B cell (primary cell): ENCODE data around the gene ADAMTS17. TPM values are rescaled to one million over a fixed set of nuclear protein-coding genes. Genes with fewer than 3 reads are reported as not detected.

Experiments
- ATAC-seq: fragments of 200-7000 bp; cut with Tn5 transposase; one replicate; pipeline ENCODE4 v1.10.0; 2021; ENCODE audit warnings: low read depth, mild to moderate bottlenecking, moderate number of reproducible peaks, moderate library complexity
- CTCF ChIA-PET: fragments of 350-600 bp; sonication (Branson Sonifier 250); formaldehyde crosslinking; loops from one replicate; lab custom pipeline; 2021; ENCODE audit warnings: antibody characterized with exemption, inconsistent platforms; lab: Charles Lee
- POLR2A ChIA-PET: fragments of 350-600 bp; sonication (Branson Sonifier 250); formaldehyde crosslinking; loops from one replicate; lab custom pipeline; 2021; ENCODE audit warnings: antibody characterized with exemption; lab: Charles Lee
- DNase-seq: peaks from one replicate; pipeline ENCODE4 v3.0.0; 2013
- H2AFZ ChIP-seq: 2 replicates; pipeline ENCODE4 v1.6.1; 2012; ENCODE audit warnings: mild to moderate bottlenecking, low read depth, low read length; ENCODE audit not compliant: insufficient read depth, poor library complexity, severe bottlenecking
- H3K27ac ChIP-seq, 2 donors: 1 replicate in 1 of 2; 2 replicates in 1 of 2; pipeline ENCODE4 v1.5.1; 2012 to 2013; ENCODE audit warnings: low read length in 2 of 2, mild to moderate bottlenecking in 2 of 2, moderate library complexity in 1 of 2
- H3K27me3 ChIP-seq, 4 experiments: fragments of 200-600 bp in 1 of 4; sonication (generic) in 1 of 4; replicated peaks in 1 of 4; 1 replicate in 2 of 4; 2 replicates in 2 of 4; pipeline versions ENCODE4 v1.6.1 to v1.7.0; 2013 to 2016; ENCODE audit warnings: low read length in 3 of 4, mild to moderate bottlenecking in 2 of 4, mixed read lengths in 1 of 4, moderate library complexity in 1 of 4; ENCODE audit not compliant: insufficient read depth in 4 of 4, control insufficient read depth in 3 of 4; ENCODE audit errors: control extremely low read depth in 1 of 4
- H3K36me3 ChIP-seq, 2 experiments: replicated peaks in 1 of 2; 1 replicate in 1 of 2; 2 replicates in 1 of 2; pipeline versions ENCODE4 v1.6.1 to v1.7.1; 2013; ENCODE audit warnings: low read length in 1 of 2; ENCODE audit not compliant: insufficient read depth in 2 of 2, control insufficient read depth in 1 of 2; ENCODE audit errors: control extremely low read depth in 1 of 2, extremely low read depth in 1 of 2
- H3K4me1 ChIP-seq, 2 donors: fragments of 200-600 bp in 1 of 2; sonication (generic) in 1 of 2; 1 replicate in 1 of 2; 2 replicates in 1 of 2; pipeline versions ENCODE4 v1.5.1 to v1.6.1; 2013 to 2017; ENCODE audit warnings: low read length in 2 of 2; ENCODE audit not compliant: control insufficient read depth in 2 of 2, insufficient read depth in 2 of 2
- H3K4me2 ChIP-seq: replicated peaks from 2 replicates; pipeline ENCODE3; 2012; ENCODE audit warnings: mild to moderate bottlenecking, low read depth, low read length; ENCODE audit not compliant: poor library complexity, severe bottlenecking
- H3K4me3 ChIP-seq, 5 experiments: fragments of 200-600 bp in 1 of 5; sonication (generic) in 1 of 5; 1 replicate in 3 of 5; 2 replicates in 2 of 5; pipeline versions ENCODE4 v1.5.1 to v1.7.0; 2011 to 2016; ENCODE audit warnings: low read length in 4 of 5, mild to moderate bottlenecking in 4 of 5, low read depth in 2 of 5, control low read depth in 1 of 5, moderate library complexity in 1 of 5; ENCODE audit not compliant: insufficient read depth in 1 of 5; ENCODE audit errors: control extremely low read depth in 1 of 5, extremely low read depth in 1 of 5
- H3K79me2 ChIP-seq: fragments of 200-600 bp; sonication (generic); one replicate; pipeline ENCODE4 v1.6.0; 2016; ENCODE audit warnings: low read length; ENCODE audit not compliant: control insufficient read depth, insufficient read depth
- H3K9ac ChIP-seq: fragments of 200-600 bp; sonication (generic); 2 replicates; pipeline ENCODE4 v1.6.1; 2017; ENCODE audit warnings: mild to moderate bottlenecking, low read length, moderate library complexity
- H3K9me3 ChIP-seq, 3 donors: one replicate each; pipeline versions ENCODE4 v1.6.1 to v1.7.1; 2013; ENCODE audit warnings: low read length in 2 of 3; ENCODE audit not compliant: control insufficient read depth in 2 of 3, insufficient read depth in 1 of 3; ENCODE audit errors: control extremely low read depth in 1 of 3
- H4K20me1 ChIP-seq: 2 replicates; pipeline ENCODE4 v1.6.0; 2012; ENCODE audit warnings: mild to moderate bottlenecking, low read length; ENCODE audit not compliant: insufficient read depth, control insufficient read depth, poor library complexity, severe bottlenecking
- H3K27ac Mint-ChIP-seq: one replicate; pipeline ENCODE4 v1.8.0; 2021; ENCODE audit warnings: mixed read lengths
- H3K27me3 Mint-ChIP-seq: one replicate; pipeline ENCODE4 v1.8.0; 2021; ENCODE audit warnings: mixed read lengths
- H3K4me1 Mint-ChIP-seq: one replicate; pipeline ENCODE4 v1.8.0; 2021; ENCODE audit warnings: mixed read lengths
- H3K4me3 Mint-ChIP-seq: one replicate; pipeline ENCODE4 v1.8.0; 2021; ENCODE audit warnings: mixed read lengths
- H3K9me3 Mint-ChIP-seq: one replicate; pipeline ENCODE4 v1.8.0; 2022; ENCODE audit warnings: mixed read lengths; ENCODE audit not compliant: insufficient read depth
- EZH2 ChIP-seq: IDR thresholded peaks from 2 replicates; pipeline ENCODE4 v1.6.1; 2012; ENCODE audit warnings: borderline replicate concordance, low read depth, mild to moderate bottlenecking, moderate library complexity, low read length; ENCODE audit not compliant: insufficient read depth, poor library complexity, severe bottlenecking
- WGBS: methylation state at CpG from one replicate; pipeline ENCODE4 v1.1.5; 2013; ENCODE audit warnings: missing lambda C conversion rate; ENCODE audit not compliant: insufficient coverage; 5-methylcytosine and 5-hydroxymethylcytosine counted together
- intact Hi-C: fragments of 100-400 bp; cut with micrococcal nuclease; formaldehyde crosslinking; loops from one replicate; pipeline ENCODE4 v1.10.0; 2022
- polyA plus RNA-seq: library from polyadenylated mRNA; depleted of rRNA; stranded (reverse); fragments of >200 nt; gene quantifications from 2 replicates; pipeline ENCODE4 v1.2.3, GENCODE V29; 2012
- total RNA-seq, 2 donors: library from RNA; stranded (reverse); fragments of 120-200 nt in 1 of 2; gene quantifications; 1 replicate in 1 of 2; 2 replicates in 1 of 2; pipeline versions ENCODE4 v1.2.3 to v1.2.4, GENCODE V29; 2013 to 2022
- TF ChIP-seq, protein P1 (sequence below): fragments of 200-600 bp; IDR thresholded peaks from one replicate; pipeline ENCODE4 v1.8.0; 2022; ENCODE audit warnings: antibody characterized with exemption, mild to moderate bottlenecking

Gene ADAMTS17
- total and polyA plus RNA-seq, 2 donors (not counting 1 experiment from before 2014, with no cell fraction given) = 0.10 TPM; not detected in 1

DNA sequence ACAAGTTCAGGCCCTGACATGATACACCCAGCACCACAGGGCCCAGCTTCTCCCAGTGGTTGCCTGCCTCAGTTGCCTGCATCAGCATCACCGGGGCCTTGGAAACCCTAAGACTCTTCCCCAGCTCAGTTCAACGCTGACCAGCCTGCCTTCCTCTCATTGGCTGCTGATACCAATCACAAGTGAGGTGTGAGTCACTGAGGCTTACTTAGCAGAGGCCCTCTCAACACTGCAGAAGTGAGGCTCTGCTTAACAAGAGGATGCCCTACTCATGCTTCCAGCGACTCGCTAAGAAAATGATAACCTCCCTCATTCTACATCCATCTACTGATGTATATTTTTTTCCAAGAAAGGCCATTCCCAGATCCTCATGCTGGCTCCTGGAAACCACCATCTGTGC lies 151.9 kb downstream of the ADAMTS17 start:
- no peaks in the 10 kb centered on the region for H3K9me3 ChIP-seq
- intact Hi-C loops = no loop called here
- 85% methylated on average over 4 of the region's 4 CpGs for WGBS
- CTCF ChIA-PET = no interaction called here
- Mint-ChIP-seq H3K27ac (no peak overlapping the region), H3K4me3 (no peak overlapping the region), H3K9me3 (no peaks in the 10 kb centered on the region), H3K4me1 (no peaks in the 10 kb centered on the region), H3K27me3 (peaks cover 7% of the 10 kb centered on the region)
- no peaks in the 10 kb centered on the region for H3K27me3 ChIP-seq
- DNase-seq (no peak), ATAC-seq (no peak)
- no peaks in the 10 kb centered on the region for H3K36me3 ChIP-seq
- no peaks in the 10 kb centered on the region for H3K4me1 ChIP-seq
- no peak overlapping the region for H2AFZ ChIP-seq
- no peaks in the 10 kb centered on the region for H4K20me1 ChIP-seq
- no peak overlapping the region for H3K27ac ChIP-seq
- H3K4me2 ChIP-seq = no peak overlapping the region
- POLR2A ChIA-PET = no interaction called here
- no peak overlapping the region for H3K4me3 ChIP-seq
- H3K9ac ChIP-seq = no peak overlapping the region
- TF ChIP-seq, protein P1, sequence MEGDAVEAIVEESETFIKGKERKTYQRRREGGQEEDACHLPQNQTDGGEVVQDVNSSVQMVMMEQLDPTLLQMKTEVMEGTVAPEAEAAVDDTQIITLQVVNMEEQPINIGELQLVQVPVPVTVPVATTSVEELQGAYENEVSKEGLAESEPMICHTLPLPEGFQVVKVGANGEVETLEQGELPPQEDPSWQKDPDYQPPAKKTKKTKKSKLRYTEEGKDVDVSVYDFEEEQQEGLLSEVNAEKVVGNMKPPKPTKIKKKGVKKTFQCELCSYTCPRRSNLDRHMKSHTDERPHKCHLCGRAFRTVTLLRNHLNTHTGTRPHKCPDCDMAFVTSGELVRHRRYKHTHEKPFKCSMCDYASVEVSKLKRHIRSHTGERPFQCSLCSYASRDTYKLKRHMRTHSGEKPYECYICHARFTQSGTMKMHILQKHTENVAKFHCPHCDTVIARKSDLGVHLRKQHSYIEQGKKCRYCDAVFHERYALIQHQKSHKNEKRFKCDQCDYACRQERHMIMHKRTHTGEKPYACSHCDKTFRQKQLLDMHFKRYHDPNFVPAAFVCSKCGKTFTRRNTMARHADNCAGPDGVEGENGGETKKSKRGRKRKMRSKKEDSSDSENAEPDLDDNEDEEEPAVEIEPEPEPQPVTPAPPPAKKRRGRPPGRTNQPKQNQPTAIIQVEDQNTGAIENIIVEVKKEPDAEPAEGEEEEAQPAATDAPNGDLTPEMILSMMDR = no peak
- no peak for TF ChIP-seq EZH2
- no peaks in the 10 kb centered on the region for H3K79me2 ChIP-seq

- Mint-ChIP-seq H3K27me3 (peaks cover 11% of the 10 kb centered on the region), H3K4me1 (no peaks in the 10 kb centered on the region), H3K4me3 (no peak overlapping the region), H3K9me3 (no peaks in the 10 kb centered on the region), H3K27ac (no peak overlapping the region)
- Histone ChIP-seq H3K79me2 (no peaks in the 10 kb centered on the region), H3K9ac (no peak overlapping the region), H3K27ac (no peak overlapping the region), H3K4me1 (no peaks in the 10 kb centered on the region), H3K27me3 (no peaks in the 10 kb centered on the region), H3K4me3 (no peak overlapping the region), H4K20me1 (no peaks in the 10 kb centered on the region), H3K9me3 (no peaks in the 10 kb centered on the region), H3K4me2 (no peak overlapping the region), H2AFZ (no peak overlapping the region), H3K36me3 (no peaks in the 10 kb centered on the region)
- WGBS = 76% methylated on average over 6 of the region's 6 CpGs
- POLR2A ChIA-PET = no interaction called here
- intact Hi-C loops = no loop called here
- CTCF ChIA-PET = no interaction called here
- DNase-seq (no peak), ATAC-seq (no peak)
- TF ChIP-seq, protein P1 = no peak
- TF ChIP-seq EZH2 = no peak
Measured at GRCh38 chr15:100189319-100189718, 152.5 kb downstream of the ADAMTS17 start.
